Measurements from ENCODE around the gene TGFBR3. TPM values are rescaled to one million over a fixed set of nuclear protein-coding genes. Genes with fewer than 3 reads are reported as not detected.

TGFBR3 gene
- total and polyA plus RNA-seq, 2 of the 4 experiments (the other 2 are of a cell fraction) = 3.0 to 11.3 TPM

DNA sequence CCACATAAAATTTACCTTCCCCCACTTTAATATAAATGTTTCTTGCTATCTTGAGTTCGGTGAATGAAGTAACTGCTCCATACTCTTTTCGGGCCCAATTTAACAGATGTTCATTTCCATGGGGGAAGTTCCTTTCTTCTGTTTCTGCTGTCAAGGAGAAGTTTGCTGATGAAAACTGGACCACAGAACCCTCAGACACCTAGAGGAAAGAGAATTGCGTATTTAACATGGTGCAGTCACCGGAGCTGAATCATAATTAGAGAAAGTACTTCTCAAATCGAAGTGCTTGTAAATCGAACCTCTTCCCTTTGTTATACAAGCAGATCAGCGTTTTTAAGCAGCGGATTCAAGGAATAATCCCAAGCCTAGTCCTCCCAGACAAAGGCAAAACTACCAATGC is 151.2 kb downstream of the TGFBR3 start:
- H3K79me1 ChIP-seq (ENCODE audit: low read depth in 1 of 2, low read length in 2 of 2) = peaks cover 0 to 8% of the 10 kb centered on the region in 2 experiments; a peak in 1 of 4 replicates
- BruUV-seq (replicated peaks) = no TSS peak
- TF ChIP-seq BHLHE40 (IDR thresholded peaks at IDR 0.05; ENCODE audit: low read depth, low read length) (no peak), RCOR1 (IDR thresholded peaks at IDR 0.05; ENCODE audit: insufficient replicate concordance, low read length) (no peak), MXI1 (IDR thresholded peaks at IDR 0.05; ENCODE audit: borderline replicate concordance, low read depth, low read length) (no peak), CEBPB (IDR thresholded peaks at IDR 0.05; ENCODE audit: low read depth, low read length) (no peak), MAFK (IDR thresholded peaks at IDR 0.05; ENCODE audit: low read depth, low read length) (no peak), FOS (IDR thresholded peaks at IDR 0.05; ENCODE audit: low read depth, low read length) (no peak), POLR2A (IDR thresholded peaks at IDR 0.05; ENCODE audit: low read depth, low read length) (no peak), RFX5 (IDR thresholded peaks at IDR 0.05; ENCODE audit: low read depth, low read length) (no peak), RAD21 (IDR thresholded peaks at IDR 0.05; ENCODE audit: low read length) (no peak), CHD1 (IDR thresholded peaks at IDR 0.05; ENCODE audit: low read depth, low read length) (no peak), NFE2L2 (IDR thresholded peaks at IDR 0.05; ENCODE audit: low read depth, low read length) (no peak), SMC3 (IDR thresholded peaks at IDR 0.05; ENCODE audit: low read depth, low read length) (no peak), MAZ (IDR thresholded peaks at IDR 0.05; ENCODE audit: borderline replicate concordance, low read depth, low read length) (no peak)
- TF ChIP-seq, protein P1, sequence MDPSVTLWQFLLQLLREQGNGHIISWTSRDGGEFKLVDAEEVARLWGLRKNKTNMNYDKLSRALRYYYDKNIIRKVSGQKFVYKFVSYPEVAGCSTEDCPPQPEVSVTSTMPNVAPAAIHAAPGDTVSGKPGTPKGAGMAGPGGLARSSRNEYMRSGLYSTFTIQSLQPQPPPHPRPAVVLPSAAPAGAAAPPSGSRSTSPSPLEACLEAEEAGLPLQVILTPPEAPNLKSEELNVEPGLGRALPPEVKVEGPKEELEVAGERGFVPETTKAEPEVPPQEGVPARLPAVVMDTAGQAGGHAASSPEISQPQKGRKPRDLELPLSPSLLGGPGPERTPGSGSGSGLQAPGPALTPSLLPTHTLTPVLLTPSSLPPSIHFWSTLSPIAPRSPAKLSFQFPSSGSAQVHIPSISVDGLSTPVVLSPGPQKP (IDR thresholded peaks at IDR 0.05; ENCODE audit: borderline replicate concordance, low read depth, low read length) = no peak
- TF ChIP-seq, protein P2, sequence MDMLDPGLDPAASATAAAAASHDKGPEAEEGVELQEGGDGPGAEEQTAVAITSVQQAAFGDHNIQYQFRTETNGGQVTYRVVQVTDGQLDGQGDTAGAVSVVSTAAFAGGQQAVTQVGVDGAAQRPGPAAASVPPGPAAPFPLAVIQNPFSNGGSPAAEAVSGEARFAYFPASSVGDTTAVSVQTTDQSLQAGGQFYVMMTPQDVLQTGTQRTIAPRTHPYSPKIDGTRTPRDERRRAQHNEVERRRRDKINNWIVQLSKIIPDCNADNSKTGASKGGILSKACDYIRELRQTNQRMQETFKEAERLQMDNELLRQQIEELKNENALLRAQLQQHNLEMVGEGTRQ (IDR thresholded peaks at IDR 0.05; ENCODE audit: low read depth, low read length) = no peak
- TF ChIP-seq, protein P3, sequence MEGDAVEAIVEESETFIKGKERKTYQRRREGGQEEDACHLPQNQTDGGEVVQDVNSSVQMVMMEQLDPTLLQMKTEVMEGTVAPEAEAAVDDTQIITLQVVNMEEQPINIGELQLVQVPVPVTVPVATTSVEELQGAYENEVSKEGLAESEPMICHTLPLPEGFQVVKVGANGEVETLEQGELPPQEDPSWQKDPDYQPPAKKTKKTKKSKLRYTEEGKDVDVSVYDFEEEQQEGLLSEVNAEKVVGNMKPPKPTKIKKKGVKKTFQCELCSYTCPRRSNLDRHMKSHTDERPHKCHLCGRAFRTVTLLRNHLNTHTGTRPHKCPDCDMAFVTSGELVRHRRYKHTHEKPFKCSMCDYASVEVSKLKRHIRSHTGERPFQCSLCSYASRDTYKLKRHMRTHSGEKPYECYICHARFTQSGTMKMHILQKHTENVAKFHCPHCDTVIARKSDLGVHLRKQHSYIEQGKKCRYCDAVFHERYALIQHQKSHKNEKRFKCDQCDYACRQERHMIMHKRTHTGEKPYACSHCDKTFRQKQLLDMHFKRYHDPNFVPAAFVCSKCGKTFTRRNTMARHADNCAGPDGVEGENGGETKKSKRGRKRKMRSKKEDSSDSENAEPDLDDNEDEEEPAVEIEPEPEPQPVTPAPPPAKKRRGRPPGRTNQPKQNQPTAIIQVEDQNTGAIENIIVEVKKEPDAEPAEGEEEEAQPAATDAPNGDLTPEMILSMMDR (conservative IDR thresholded peaks at IDR 0.05; ENCODE audit: low read depth, low read length) = no peak
- H4K5ac ChIP-seq (ENCODE audit: low read depth, low read length) = no peak overlapping the region
- H3K36me3 ChIP-seq (ENCODE audit: control insufficient read depth, insufficient read depth, low read length) = peaks cover 11% of the 10 kb centered on the region
- H3K9me3 ChIP-seq (ENCODE audit: control insufficient read depth, insufficient read depth, low read length) = no peaks in the 10 kb centered on the region
- no peak overlapping the region for H2BK5ac ChIP-seq (ENCODE audit: low read depth, low read length, poor library complexity, severe bottlenecking)
- 0 out of 3 replicates have a peak overlapping the region, but pooled peaks have one; percentile 15 for H2BK15ac ChIP-seq (ENCODE audit: low read depth, low read length)
- 0 out of 2 replicates have a peak overlapping the region, but pooled peaks have one; percentile 15 for H2BK120ac ChIP-seq (ENCODE audit: low read depth, low read length)
- POLR2A ChIA-PET (ENCODE audit: unreplicated experiment) = no interaction called here
- no peak overlapping the region for H2AFZ ChIP-seq (replicated peaks; ENCODE audit: low read length, poor library complexity)
- DNase-seq (no peak), ATAC-seq (ENCODE audit: low read depth) (no peak)
- H3K23ac ChIP-seq (ENCODE audit: low read depth, low read length) = no peak overlapping the region
- H2BK20ac ChIP-seq (ENCODE audit: low read depth, low read length) = no peak overlapping the region
- intact Hi-C loops (cut with micrococcal nuclease) = loop anchor here (5.0 to 10.0 kb wide), 2 partner anchors 148 to 220 kb away; no protein-coding TSS in a partner anchor
- H3K56ac ChIP-seq (ENCODE audit: extremely low read depth, insufficient read depth, low read length) = no peak overlapping the region
- no peak overlapping the region for H3K14ac ChIP-seq (replicated peaks; ENCODE audit: low read depth, low read length)
- H2AK5ac ChIP-seq (ENCODE audit: low read depth, low read length) = no peak overlapping the region
- no peak overlapping the region for H3K18ac ChIP-seq (ENCODE audit: low read depth, low read length)
- no peaks in the 10 kb centered on the region for H4K20me1 ChIP-seq (ENCODE audit: insufficient read depth, low read length)
- dilution Hi-C loops (cut with HindIII; ENCODE audit: low sequenced_read_pairs, unreplicated experiment) = no loop called here
- no peak overlapping the region for H3K4ac ChIP-seq (ENCODE audit: low read depth, low read length)
- CTCF ChIA-PET = no interaction called here
- in situ Hi-C loops (cut with MboI; ENCODE audit: low sequenced_read_pairs) = loop anchor here (10.0 kb wide), 1 partner anchor 150 kb away; the partner anchor contains the start of gene TGFBR3
- H4K8ac ChIP-seq (ENCODE audit: low read depth in 2 of 2, low read length in 2 of 2) = no peak overlapping the region
- H3K4me2 ChIP-seq (ENCODE audit: low read depth, low read length) = no peak overlapping the region
- H3K4me1 ChIP-seq (ENCODE audit: control insufficient read depth, insufficient read depth, low read length) = peaks cover 25% of the 10 kb centered on the region
- H3K9me1 ChIP-seq (ENCODE audit: insufficient read depth, low read length) = peaks cover 19% of the 10 kb centered on the region
- H2AK9ac ChIP-seq (replicated peaks; ENCODE audit: low read depth, low read length, poor library complexity) = no peak overlapping the region
- H3K4me3 ChIP-seq (ENCODE audit: insufficient read depth, low read depth, low read length) = no peak overlapping the region
- H3K9ac ChIP-seq (ENCODE audit: low read depth, low read length) = no peak overlapping the region
- H3K27ac ChIP-seq (ENCODE audit: insufficient read depth, low read length) = no peak overlapping the region
- H4K91ac ChIP-seq (ENCODE audit: insufficient read depth, low read depth, low read length) = no peak overlapping the region; the same call in 1 of the 2 replicates
- 100% methylated on average over 2 of the region's 8 CpGs; no CpG with 5 or more reads in 1 of the 2 experiments for WGBS, 2 experiments (ENCODE audit: extremely low coverage in 2 of 2, insufficient read length in 1 of 2)
- no peaks in the 10 kb centered on the region for H3K27me3 ChIP-seq (ENCODE audit: control insufficient read depth, insufficient read depth, low read length)
